Measurements from ENCODE around the gene LEFTY1. TPM values are rescaled to one million over a fixed set of nuclear protein-coding genes. Genes with fewer than 3 reads are reported as not detected.
A peak's percentile ranks its signal among the peaks of the same experiment; 100 is the strongest.

LEFTY1 gene
- total RNA-seq, 2 donors from 2014 or later: 0.27 TPM; not detected in 1

- DNase-seq (no peak), ATAC-seq (no peak)
- intact Hi-C loops (cut with DNase I): no loop called here
Observed at GRCh38 chr1:225878282-225878681, 10.7 kb downstream of the LEFTY1 start.

- ATAC-seq: peak; percentile 35 to 39
- intact Hi-C loops (cut with DNase I): no loop called here
Observed at GRCh38 chr1:225877580-225877979, 11.4 kb downstream of the LEFTY1 start.

GRCh38 chr1:225876900-225877510 lies 11.9 kb downstream of the LEFTY1 start:
- intact Hi-C loops (cut with DNase I): no loop called here
- ATAC-seq: no peak
- DNase-seq: no peak

More at GRCh38 chr1:225877580-225877979, 11.4 kb downstream of the LEFTY1 start:
- DNase-seq: peak; percentile 74

- ATAC-seq (no peak), DNase-seq (no peak)
- intact Hi-C loops (cut with DNase I): no loop called here
Observed at GRCh38 chr1:225875044-225875815, 13.7 kb downstream of the LEFTY1 start.

- intact Hi-C loops (cut with DNase I): no loop called here
- ATAC-seq (no peak), DNase-seq (no peak)
Observed at GRCh38 chr1:225874431-225874830, 14.5 kb downstream of the LEFTY1 start.

- intact Hi-C loops (cut with DNase I): no loop called here
- DNase-seq: no peak
- ATAC-seq: no peak
Observed at GRCh38 chr1:225873281-225873850, 15.6 kb downstream of the LEFTY1 start.

- ATAC-seq (no peak), DNase-seq (no peak)
- intact Hi-C loops (cut with DNase I): no loop called here
Observed at GRCh38 chr1:225872075-225872430, 16.9 kb downstream of the LEFTY1 start.

GRCh38 chr1:225871359-225872074 lies 17.4 kb downstream of the LEFTY1 start:
- ATAC-seq (no peak), DNase-seq (no peak)
- intact Hi-C loops (cut with DNase I): no loop called here

- no peak for ATAC-seq
- no peak for DNase-seq
- intact Hi-C loops (cut with DNase I): no loop called here
Observed at GRCh38 chr1:225870911-225871310, 18.0 kb downstream of the LEFTY1 start.

- ATAC-seq: no peak
- intact Hi-C loops (cut with DNase I): no loop called here
- DNase-seq: no peak
Observed at GRCh38 chr1:225868631-225869330, 20.2 kb downstream of the LEFTY1 start.

GRCh38 chr1:225866981-225867380 lies 22.0 kb downstream of the LEFTY1 start:
- DNase-seq: no peak
- intact Hi-C loops (cut with DNase I): no loop called here
- no peak for ATAC-seq

GRCh38 chr1:225866061-225866837 lies 22.7 kb downstream of the LEFTY1 start:
- intact Hi-C loops (cut with DNase I): no loop called here
- ATAC-seq (peak; percentile 27 to 53), DNase-seq (no peak)

- intact Hi-C loops (cut with DNase I): no loop called here
- ATAC-seq (no peak), DNase-seq (no peak)
Observed at GRCh38 chr1:225865514-225865913, 23.4 kb downstream of the LEFTY1 start.

- DNase-seq: no peak
- no peak for ATAC-seq
- intact Hi-C loops (cut with DNase I): no loop called here
Observed at GRCh38 chr1:225863167-225863566, 25.8 kb downstream of the LEFTY1 start.

GRCh38 chr1:225862581-225862950 lies 26.4 kb downstream of the LEFTY1 start:
- ATAC-seq (no peak), DNase-seq (no peak)
- intact Hi-C loops (cut with DNase I): no loop called here

GRCh38 chr1:225861834-225862580 lies 26.9 kb downstream of the LEFTY1 start:
- DNase-seq (no peak), ATAC-seq (no peak)
- intact Hi-C loops (cut with DNase I): no loop called here

GRCh38 chr1:225860876-225861441 lies 28.0 kb downstream of the LEFTY1 start:
- no peak for DNase-seq
- no peak for ATAC-seq
- intact Hi-C loops (cut with DNase I): no loop called here

GRCh38 chr1:225860107-225860506 lies 28.8 kb downstream of the LEFTY1 start:
- intact Hi-C loops (cut with DNase I): no loop called here
- no peak for DNase-seq
- ATAC-seq: no peak

All from left cardiac atrium (tissue), 4 donors.